Immature natural killer cell (primary cell): ENCODE data around the gene STARD9. TPM values are rescaled to one million over a fixed set of nuclear protein-coding genes. Genes with fewer than 3 reads are reported as not detected.
A peak's percentile ranks its signal among the peaks of the same experiment; 100 is the strongest.

Experiments
- DNase-seq, 3 donors: peaks; one replicate each; pipeline ENCODE4 v3.0.0; 2022; ENCODE audit warnings: mixed read lengths in 1 of 3
- H3K27ac Mint-ChIP-seq, 6 donors: one replicate each; pipeline ENCODE4 v1.8.0; 2020; ENCODE audit warnings: mixed read lengths in 6 of 6, mild to moderate bottlenecking in 5 of 6, inconsistent platforms in 4 of 6, moderate library complexity in 3 of 6
- H3K27me3 Mint-ChIP-seq, 3 donors: one replicate each; pipeline ENCODE4 v1.8.0; 2020 to 2021; ENCODE audit warnings: low read depth in 3 of 3, mild to moderate bottlenecking in 3 of 3, mixed read lengths in 3 of 3, moderate library complexity in 3 of 3, inconsistent platforms in 1 of 3
- H3K36me3 Mint-ChIP-seq, 3 donors: one replicate each; pipeline ENCODE4 v1.8.0; 2020; ENCODE audit warnings: mixed read lengths in 3 of 3, inconsistent platforms in 2 of 3, mild to moderate bottlenecking in 2 of 3
- H3K4me1 Mint-ChIP-seq, 2 donors: one replicate each; pipeline ENCODE4 v1.8.0; 2020; ENCODE audit warnings: inconsistent platforms in 2 of 2, mild to moderate bottlenecking in 2 of 2, mixed read lengths in 2 of 2, moderate library complexity in 1 of 2
- H3K4me3 Mint-ChIP-seq, 5 donors: one replicate each; pipeline ENCODE4 v1.8.0; 2020; ENCODE audit warnings: mild to moderate bottlenecking in 5 of 5, mixed read lengths in 5 of 5, inconsistent platforms in 3 of 5, moderate library complexity in 3 of 5
- H3K9me3 Mint-ChIP-seq, 6 donors: one replicate each; pipeline ENCODE4 v1.8.0; 2020; ENCODE audit warnings: mild to moderate bottlenecking in 6 of 6, mixed read lengths in 6 of 6, inconsistent platforms in 4 of 6, moderate library complexity in 3 of 6
- polyA plus RNA-seq, 3 donors: library from polyadenylated mRNA; unstranded; fragments of 300-500 nt; fragmentation: Illumina TruSeq; gene quantifications; one replicate each; pipeline ENCODE4 v1.2.3, GENCODE V29; 2021

STARD9 gene
- polyA plus RNA-seq, 3 donors from 2014 or later, result 1.1 to 2.3 TPM; not detected in 1

DNA sequence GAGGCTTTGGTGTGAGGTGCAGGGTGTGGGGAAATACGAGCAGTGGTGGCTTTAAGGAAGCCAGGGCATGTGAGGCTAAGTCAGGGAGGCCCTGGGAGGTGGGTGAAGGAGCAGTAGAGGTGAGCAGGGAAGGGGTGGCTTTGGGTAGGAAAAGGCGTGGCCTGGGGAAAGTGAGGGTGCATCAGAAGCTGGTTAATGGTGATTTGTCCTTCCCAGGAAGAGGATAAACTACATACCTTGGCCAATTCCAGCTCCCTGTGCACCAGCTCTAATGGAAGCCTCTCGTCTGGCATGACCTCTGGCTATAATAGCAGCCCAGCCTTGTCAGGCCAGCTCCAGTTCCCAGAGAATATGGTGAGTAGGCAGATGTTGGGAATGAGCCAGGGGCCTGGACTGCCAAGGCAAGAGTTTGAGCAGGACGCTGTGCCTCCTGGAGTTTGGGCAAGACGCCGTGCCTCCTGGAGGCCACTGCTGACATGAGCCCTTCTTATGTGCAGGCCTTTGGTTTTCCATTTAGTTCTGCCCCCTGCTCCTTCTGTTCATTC lies 120.2 kb downstream of the STARD9 start:
- H3K4me1 Mint-ChIP-seq, result peaks cover 14% of the 10 kb centered on the region in 2 donors
- no peak overlapping the region for H3K4me3 Mint-ChIP-seq
- no peaks in the 10 kb centered on the region for H3K9me3 Mint-ChIP-seq
- H3K36me3 Mint-ChIP-seq, result peaks cover 7 to 21% (median 8%) of the 10 kb centered on the region in 3 donors
- no peaks in the 10 kb centered on the region for H3K27me3 Mint-ChIP-seq
- no peak for DNase-seq
- H3K27ac Mint-ChIP-seq, result peak overlapping the region in 1 of 6 donors; percentile 7

DNA sequence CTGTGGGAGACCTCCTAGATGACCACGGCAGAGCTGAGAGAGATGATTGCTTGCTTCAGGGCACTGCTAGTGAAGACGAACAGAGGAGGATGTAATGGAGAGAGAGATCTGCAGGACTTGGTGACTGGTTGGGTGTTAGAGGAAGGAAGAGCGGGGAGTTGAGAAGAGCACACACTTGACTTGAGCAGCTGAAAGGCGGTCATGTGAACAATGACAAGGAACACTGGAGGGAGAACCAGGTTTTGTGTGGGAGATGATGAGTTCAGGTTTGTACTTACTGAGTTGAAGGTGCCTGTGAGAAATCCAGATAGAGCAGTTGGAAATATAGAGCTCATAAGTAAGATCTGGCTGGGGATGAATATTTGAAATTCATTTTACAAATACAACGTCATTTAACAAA lies 121.2 kb downstream of the STARD9 start:
- peak overlapping the region in 3 of 6 donors; percentile 8 to 28 (median 11) for H3K27ac Mint-ChIP-seq

DNA sequence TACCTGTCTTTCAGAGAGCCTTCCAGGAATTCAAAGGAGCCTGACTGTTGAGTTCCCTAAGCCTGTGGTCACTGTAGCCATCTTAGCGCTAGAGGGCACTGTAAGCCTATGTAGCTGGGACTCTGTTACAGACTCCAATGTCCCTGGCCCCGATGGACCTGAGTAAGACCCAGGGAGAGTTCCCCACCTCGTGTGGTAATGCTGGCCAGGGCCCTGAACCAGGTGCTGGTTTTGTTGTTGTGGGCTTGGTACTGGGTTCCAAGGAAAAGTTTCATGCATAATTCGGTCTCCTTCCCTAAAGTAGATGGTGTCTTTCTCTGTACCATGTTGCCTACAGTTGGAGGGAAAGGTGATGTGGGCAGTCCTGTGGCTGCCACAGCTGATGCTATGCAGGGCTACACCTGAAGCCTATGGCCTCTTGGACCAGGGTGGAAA lies 129.1 kb downstream of the STARD9 start:
- Mint-ChIP-seq H3K27me3 (peaks cover 0 to 2% (median 2%) of the 10 kb centered on the region in 3 donors), H3K36me3 (peaks cover 3 to 8% (median 4%) of the 10 kb centered on the region in 3 donors), H3K4me1 (peaks cover 0 to 1% of the 10 kb centered on the region in 2 donors)

More for the DNA sequence above, 121.2 kb downstream of the STARD9 start:
- Mint-ChIP-seq H3K27me3 (no peaks in the 10 kb centered on the region), H3K36me3 (peaks cover 7 to 23% (median 12%) of the 10 kb centered on the region in 3 donors), H3K4me3 (no peak overlapping the region), H3K4me1 (peaks cover 3% of the 10 kb centered on the region in 2 donors), H3K9me3 (no peaks in the 10 kb centered on the region)
- DNase-seq, result no peak

DNA sequence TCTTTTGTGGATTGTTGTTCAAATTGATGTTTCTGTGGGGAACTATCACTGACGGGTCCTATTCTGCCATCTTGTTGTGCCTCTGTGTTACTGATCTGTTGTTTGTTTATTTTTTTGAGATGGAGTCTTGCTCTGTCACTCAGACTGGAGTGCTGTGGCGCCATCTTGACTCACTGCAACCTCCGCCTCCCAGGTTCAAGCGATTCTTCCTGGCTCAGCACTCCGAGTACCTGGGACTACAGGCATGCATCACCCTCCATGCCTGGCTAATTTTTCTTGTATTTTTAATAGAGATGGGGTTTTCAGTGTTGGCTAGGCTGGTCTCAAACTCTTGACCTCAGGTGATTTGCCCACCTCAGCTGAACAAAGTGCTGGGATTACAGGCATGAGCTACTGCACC lies 129.9 kb downstream of the STARD9 start:
- Mint-ChIP-seq H3K4me3 (no peak overlapping the region), H3K27me3 (peaks cover 0 to 2% (median 2%) of the 10 kb centered on the region in 3 donors), H3K9me3 (no peaks in the 10 kb centered on the region), H3K27ac (no peak overlapping the region), H3K4me1 (peaks cover 0 to 1% of the 10 kb centered on the region in 2 donors), H3K36me3 (peaks cover 3 to 4% (median 3%) of the 10 kb centered on the region in 3 donors)
- DNase-seq, result no peak

More for the DNA sequence above, 129.1 kb downstream of the STARD9 start:
- Mint-ChIP-seq H3K9me3 (no peaks in the 10 kb centered on the region), H3K27ac (no peak overlapping the region), H3K4me3 (no peak overlapping the region)
- DNase-seq, result peak; percentile 32 to 51 (median 51)

DNA sequence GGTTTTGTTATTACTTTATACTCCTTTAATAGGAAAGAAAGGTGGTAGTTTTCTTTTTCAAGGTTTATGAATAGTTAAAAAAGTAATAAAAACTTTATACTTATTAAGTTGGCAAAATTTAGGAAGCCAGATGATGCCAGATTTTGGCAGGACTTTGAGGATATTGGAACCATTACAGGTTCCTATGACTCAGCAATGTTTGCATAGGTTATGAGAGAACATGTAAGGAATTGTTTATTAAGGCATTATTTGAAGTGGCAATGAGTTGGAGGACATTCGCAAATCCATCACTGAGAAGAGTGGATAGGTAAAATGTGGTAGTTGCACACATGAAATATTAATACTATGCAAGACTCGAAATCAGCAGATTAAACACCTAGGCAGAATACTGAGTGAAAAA lies 131.7 kb downstream of the STARD9 start:
- peaks cover 0 to 1% of the 10 kb centered on the region in 2 donors for H3K4me1 Mint-ChIP-seq
- H3K27ac Mint-ChIP-seq, result no peak overlapping the region
- no peak overlapping the region for H3K4me3 Mint-ChIP-seq
- no peaks in the 10 kb centered on the region for H3K9me3 Mint-ChIP-seq
- H3K36me3 Mint-ChIP-seq, result peaks cover 0 to 6% (median 3%) of the 10 kb centered on the region in 3 donors
- DNase-seq, result no peak
- peaks cover 0 to 2% (median 2%) of the 10 kb centered on the region in 3 donors for H3K27me3 Mint-ChIP-seq

DNA sequence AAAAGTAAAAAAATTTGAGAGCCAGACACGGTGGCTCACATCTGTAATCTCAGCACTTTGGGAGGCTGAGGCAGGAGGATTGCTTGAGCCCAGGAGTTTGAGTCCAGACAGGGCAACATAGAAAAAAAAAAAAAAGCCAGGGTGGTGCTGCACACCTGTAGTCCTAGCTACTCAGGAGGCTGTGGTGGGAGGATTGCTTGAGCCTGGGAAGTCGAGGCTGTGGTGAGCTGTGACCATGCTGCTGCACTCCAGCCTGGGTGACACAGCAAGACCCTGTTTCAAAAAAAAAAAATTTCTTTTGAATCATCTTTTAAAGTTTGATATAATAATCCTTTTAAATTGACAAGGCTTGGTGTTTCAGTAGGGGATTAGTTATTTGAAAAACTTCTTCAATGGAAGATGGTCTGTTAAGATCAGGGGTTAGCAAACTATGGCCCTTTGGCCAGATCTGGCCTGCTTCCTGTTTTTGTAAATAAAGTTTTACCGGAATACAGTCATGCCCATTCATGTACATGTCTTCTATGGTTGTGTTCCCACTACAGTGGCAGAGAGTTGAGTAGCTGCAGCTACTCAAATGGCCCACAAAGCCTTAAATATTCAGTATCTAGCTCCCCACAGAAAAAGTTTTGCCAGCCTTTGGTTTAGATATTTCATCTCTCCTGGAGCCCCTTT lies 132.6 kb downstream of the STARD9 start:
- Mint-ChIP-seq H3K27ac (no peak overlapping the region), H3K4me1 (peaks cover 0 to 1% of the 10 kb centered on the region in 2 donors), H3K36me3 (peaks cover 0 to 6% (median 3%) of the 10 kb centered on the region in 3 donors)

DNA sequence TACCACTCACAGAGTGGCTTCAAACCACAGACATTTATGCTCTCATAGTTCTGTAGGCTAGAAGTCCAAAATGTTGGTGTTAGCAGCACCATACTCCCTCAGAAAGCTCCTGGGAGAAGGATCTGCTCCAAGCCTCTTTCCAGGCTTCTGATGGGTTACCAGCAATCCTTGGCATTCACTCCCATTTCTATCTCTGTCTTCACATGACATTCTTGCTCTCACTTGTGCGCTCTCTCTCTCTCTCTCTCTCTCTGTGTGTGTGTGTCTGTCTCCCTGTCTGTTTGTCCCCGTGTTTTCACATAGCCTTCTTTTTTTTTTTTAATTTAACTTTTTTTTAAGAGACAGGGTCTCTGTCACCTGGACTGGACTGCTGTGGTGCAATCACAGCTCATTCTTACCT lies 135.3 kb downstream of the STARD9 start:
- H3K36me3 Mint-ChIP-seq, result peaks cover 0 to 6% (median 0%) of the 10 kb centered on the region in 3 donors
- no peak overlapping the region for H3K4me3 Mint-ChIP-seq
- no peaks in the 10 kb centered on the region for H3K4me1 Mint-ChIP-seq
- H3K9me3 Mint-ChIP-seq, result no peaks in the 10 kb centered on the region
- H3K27me3 Mint-ChIP-seq, result peaks cover 0 to 2% (median 0%) of the 10 kb centered on the region in 3 donors
- H3K27ac Mint-ChIP-seq, result no peak overlapping the region
- no peak for DNase-seq

More for the DNA sequence above, 132.6 kb downstream of the STARD9 start:
- H3K4me3 Mint-ChIP-seq, result no peak overlapping the region
- no peaks in the 10 kb centered on the region for H3K9me3 Mint-ChIP-seq
- no peak for DNase-seq
- peaks cover 0 to 2% (median 2%) of the 10 kb centered on the region in 3 donors for H3K27me3 Mint-ChIP-seq

DNA sequence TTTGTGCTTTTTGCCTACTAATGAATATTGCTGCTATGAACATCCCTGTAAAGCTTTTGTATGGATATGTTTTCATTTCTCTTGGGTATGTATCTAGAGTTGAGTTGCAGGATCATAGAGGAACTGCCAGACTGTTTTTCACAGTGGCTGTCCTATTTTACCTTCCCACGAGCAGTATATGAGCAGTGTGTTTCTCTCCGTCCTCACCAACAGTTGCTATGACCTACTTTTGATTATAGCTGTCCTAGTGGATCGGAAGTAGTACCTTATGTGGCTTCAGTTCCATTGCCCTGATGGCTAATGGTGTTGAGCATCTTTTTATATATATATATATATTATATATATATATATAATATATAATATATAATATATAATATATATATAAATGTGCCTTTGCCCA lies 136.3 kb downstream of the STARD9 start:
- H3K4me1 Mint-ChIP-seq, result no peaks in the 10 kb centered on the region
- no peak for DNase-seq
- H3K36me3 Mint-ChIP-seq, result peaks cover 0 to 6% (median 0%) of the 10 kb centered on the region in 3 donors
- H3K27ac Mint-ChIP-seq, result no peak overlapping the region
- no peaks in the 10 kb centered on the region for H3K9me3 Mint-ChIP-seq
- no peak overlapping the region for H3K4me3 Mint-ChIP-seq
- H3K27me3 Mint-ChIP-seq, result peaks cover 0 to 2% (median 0%) of the 10 kb centered on the region in 3 donors

DNA sequence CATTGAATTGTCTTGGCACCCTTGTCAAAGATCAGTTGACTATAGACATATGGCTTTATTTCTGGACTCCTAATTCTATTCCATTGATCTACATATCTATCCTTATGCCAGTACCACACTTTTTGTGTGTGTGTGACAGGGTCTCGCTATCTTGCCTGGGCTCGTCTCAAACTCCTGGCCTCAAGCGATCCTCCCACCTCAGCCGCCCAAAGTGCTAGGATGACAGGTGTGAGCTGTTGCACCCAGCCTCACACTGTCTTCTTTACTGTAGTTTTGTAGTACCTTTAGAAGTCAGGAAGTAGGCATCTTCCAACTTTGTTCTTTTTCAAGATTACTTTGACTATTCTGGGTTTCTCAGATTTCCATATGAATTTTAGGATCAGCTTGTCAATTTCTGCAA lies 137.2 kb downstream of the STARD9 start:
- Mint-ChIP-seq H3K27ac (no peak overlapping the region), H3K27me3 (peaks cover 0 to 2% (median 0%) of the 10 kb centered on the region in 3 donors), H3K4me1 (no peaks in the 10 kb centered on the region), H3K9me3 (no peaks in the 10 kb centered on the region), H3K4me3 (no peak overlapping the region), H3K36me3 (peaks cover 0 to 6% (median 0%) of the 10 kb centered on the region in 3 donors)
- no peak for DNase-seq

DNA sequence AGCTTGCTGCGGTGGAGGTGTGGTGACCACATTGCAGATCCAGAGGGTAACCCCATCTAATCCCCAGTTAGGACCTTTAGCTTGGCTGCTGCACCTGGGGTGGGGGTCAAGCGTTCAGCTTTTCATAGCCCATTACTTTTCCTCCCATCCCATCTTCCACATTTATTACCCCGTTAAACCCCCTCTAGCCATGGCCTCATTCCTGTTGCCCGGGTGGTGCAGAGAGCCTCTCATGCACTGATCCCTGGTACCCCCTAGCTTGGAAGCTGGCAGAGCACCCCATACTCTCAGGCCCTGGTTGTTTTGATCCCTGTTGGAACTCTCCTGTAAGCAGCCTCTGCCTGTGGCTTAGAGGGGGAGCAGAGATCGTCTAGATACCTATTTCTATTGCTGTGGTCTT lies 140.7 kb downstream of the STARD9 start:
- Mint-ChIP-seq H3K4me1 (no peaks in the 10 kb centered on the region), H3K4me3 (no peak overlapping the region), H3K36me3 (peaks cover 5 to 11% (median 8%) of the 10 kb centered on the region in 3 donors), H3K9me3 (no peaks in the 10 kb centered on the region), H3K27ac (no peak overlapping the region), H3K27me3 (peaks cover 0 to 2% (median 0%) of the 10 kb centered on the region in 3 donors)
- DNase-seq, result no peak

DNA sequence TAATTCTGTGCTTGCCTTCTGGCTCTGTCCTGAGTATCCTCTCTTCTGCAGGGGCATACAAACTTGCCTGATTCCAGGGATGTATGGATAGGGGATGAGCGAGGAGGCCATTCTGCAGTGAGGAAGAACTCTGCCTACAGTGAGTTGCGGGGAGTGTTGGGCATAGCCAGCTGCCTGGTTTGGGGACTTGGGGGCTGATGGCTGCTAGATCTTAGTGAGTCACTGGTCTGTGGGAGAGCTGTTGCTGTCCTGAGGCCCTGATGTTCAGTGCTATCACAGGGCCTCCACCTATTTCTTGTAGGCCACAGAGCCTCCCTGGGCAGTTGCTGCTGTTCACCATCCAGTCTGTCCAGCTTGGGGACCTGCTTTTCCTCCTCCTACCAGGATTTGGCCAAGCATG lies 141.2 kb downstream of the STARD9 start:
- DNase-seq, result no peak
- Mint-ChIP-seq H3K36me3 (peaks cover 5 to 11% (median 8%) of the 10 kb centered on the region in 3 donors), H3K27ac (peak overlapping the region in 1 of 6 donors; percentile 28), H3K4me3 (no peak overlapping the region), H3K9me3 (no peaks in the 10 kb centered on the region), H3K27me3 (peaks cover 0 to 2% (median 0%) of the 10 kb centered on the region in 3 donors), H3K4me1 (no peaks in the 10 kb centered on the region)

DNA sequence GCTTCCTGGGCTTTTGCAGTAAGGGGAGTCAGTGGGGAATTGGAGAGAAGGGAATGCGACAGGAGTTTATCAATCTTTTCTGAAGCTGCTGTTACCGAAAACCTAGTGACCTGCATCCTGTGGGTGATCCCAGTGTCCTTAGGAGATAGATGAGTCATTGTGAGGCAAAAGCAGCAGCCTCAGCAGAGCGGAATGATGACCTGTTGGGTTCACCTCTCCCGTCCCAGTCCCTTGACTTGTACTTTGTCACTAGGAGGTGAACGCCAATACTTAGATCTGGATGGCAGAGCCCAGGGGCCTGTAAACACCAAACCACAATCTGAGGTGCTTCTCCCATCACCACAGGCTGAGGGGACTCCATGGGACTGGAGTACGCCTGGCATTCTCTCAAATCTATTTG lies 143.6 kb downstream of the STARD9 start:
- DNase-seq, result no peak
- H3K27ac Mint-ChIP-seq, result peak overlapping the region in 2 of 6 donors; percentile 34 to 39
- H3K36me3 Mint-ChIP-seq, result peaks cover 5 to 12% (median 11%) of the 10 kb centered on the region in 3 donors
- H3K9me3 Mint-ChIP-seq, result no peaks in the 10 kb centered on the region
- no peaks in the 10 kb centered on the region for H3K4me1 Mint-ChIP-seq
- no peak overlapping the region for H3K4me3 Mint-ChIP-seq
- H3K27me3 Mint-ChIP-seq, result peaks cover 0 to 2% (median 0%) of the 10 kb centered on the region in 3 donors

DNA sequence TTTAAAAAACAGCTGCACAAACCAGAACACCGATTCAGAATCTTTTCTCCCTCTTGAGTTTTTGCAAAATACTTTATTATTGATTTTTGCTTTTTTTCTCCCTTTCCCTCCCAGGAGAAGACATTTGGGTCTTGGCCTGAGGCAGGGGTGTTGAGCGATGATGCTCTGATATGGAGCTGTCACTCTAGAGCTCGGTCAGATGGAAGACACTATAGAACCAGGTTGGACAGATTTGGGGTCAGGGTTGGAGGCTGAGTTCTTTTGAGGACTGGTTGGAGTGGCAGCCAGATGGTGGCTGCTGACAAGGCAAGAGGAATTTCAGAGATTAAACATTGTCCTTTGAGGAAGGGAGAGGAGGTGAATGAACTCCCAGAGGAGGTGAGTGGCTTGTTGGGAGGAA lies 144.7 kb downstream of the STARD9 start:
- Mint-ChIP-seq H3K36me3 (peaks cover 5 to 18% (median 16%) of the 10 kb centered on the region in 3 donors), H3K4me3 (no peak overlapping the region), H3K9me3 (no peaks in the 10 kb centered on the region), H3K27me3 (peaks cover 0 to 2% (median 0%) of the 10 kb centered on the region in 3 donors), H3K27ac (peak overlapping the region in 4 of 6 donors; percentile 14 to 65 (median 52)), H3K4me1 (no peaks in the 10 kb centered on the region)
- no peak for DNase-seq

DNA sequence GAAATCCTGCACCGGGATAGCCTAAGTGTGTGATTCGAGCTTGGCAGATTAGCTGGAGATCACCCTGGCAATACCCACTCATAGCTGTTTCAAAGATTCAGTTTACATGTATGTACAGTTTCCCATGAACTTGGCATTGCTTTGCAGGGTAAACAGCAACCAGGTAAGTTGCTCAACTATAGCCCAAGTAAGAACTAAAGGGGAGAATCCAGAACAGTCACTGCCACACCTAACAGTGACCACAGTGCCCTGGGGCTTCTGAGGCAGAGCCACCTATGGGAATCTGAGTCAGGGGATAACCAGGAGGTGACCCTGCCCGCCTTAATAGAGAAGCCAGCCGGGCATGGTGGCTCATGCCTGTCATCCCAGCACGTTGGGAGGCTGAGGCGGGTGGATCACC lies 145.6 kb downstream of the STARD9 start:
- peaks cover 0 to 2% (median 0%) of the 10 kb centered on the region in 3 donors for H3K27me3 Mint-ChIP-seq
- no peaks in the 10 kb centered on the region for H3K4me1 Mint-ChIP-seq
- DNase-seq, result no peak
- no peaks in the 10 kb centered on the region for H3K9me3 Mint-ChIP-seq
- no peak overlapping the region for H3K4me3 Mint-ChIP-seq
- H3K27ac Mint-ChIP-seq, result no peak overlapping the region
- peaks cover 5 to 20% (median 17%) of the 10 kb centered on the region in 3 donors for H3K36me3 Mint-ChIP-seq
